Ramos (cell line): ENCODE measurements around the gene PLEKHO2.

Source experiments
- in situ Hi-C: fragments of 300-500 bp; cut with MboI; formaldehyde crosslinking; loops from one replicate; pipeline ENCODE4 v1.14.3; 2022; ENCODE audit warnings: low sequenced_read_pairs; ENCODE audit not compliant: unreplicated experiment

Gene PLEKHO2

GRCh38 chr15:64825431-64826294, 16.1 kb upstream of the PLEKHO2 start, which contains the start of gene PIF1:
Gene PIF1 (minus strand): TSS chr15:64825647. CDS start chr15:64824335, 1,312 bp downstream.
- in situ Hi-C loops = loop anchor here (5.0 kb wide), 1 partner anchor 67 kb away; no protein-coding TSS in a partner anchor

DNA sequence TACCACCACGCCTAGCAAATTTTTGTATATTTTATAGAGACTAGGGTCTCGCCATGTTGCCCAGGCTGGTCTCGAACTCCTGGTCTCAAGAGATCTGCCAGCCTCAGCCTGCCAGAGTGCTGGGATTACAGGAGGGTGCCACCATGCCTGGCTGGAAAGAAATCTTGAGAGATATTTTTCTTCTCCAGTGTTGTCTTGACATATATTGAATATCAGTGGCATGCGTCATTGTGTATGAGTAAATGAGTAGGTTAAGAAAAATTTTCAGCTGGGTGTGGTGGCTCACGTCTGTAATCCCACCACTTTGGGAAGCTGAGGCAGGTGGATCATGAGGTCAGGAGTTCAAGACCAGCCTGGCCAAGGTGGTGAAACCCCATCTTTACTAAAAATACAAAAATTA, 12.7 kb upstream of the PLEKHO2 start:
- in situ Hi-C loops = loop anchor here (5.0 kb wide), 1 partner anchor 63 kb away; no protein-coding TSS in a partner anchor

GRCh38 chr15:64833690-64834089, 8.0 kb upstream of the PLEKHO2 start:
- in situ Hi-C loops = no loop called here

DNA sequence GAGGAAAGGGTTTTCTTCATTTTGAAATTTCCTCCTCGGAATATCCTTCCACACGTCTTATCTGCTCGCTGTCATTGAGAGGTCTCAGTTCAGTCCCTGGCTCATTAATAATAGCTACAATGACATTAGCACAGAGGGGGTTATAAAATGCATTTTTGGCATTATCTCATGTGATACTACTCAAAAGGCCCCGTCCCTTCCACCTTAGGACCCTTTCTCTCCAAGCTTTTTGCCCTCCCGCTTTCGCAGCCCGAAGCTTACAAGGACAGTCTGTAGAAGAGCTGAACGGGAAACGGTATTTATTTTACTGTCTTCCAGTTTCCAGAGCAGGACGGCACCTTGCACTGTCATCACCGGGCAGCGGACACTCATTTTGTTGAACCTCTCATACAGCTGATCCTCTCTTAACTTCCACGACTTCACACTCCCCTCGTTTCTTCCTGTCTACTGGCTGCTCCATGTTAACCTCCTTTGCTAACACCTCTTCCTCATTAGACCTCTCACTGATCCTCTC, 5.6 kb upstream of the PLEKHO2 start:
- in situ Hi-C loops = no loop called here

GRCh38 chr15:64837502-64837901, 4.2 kb upstream of the PLEKHO2 start:
- in situ Hi-C loops = no loop called here

- in situ Hi-C loops = no loop called here
Observed at GRCh38 chr15:64841060-64841343, 713 bp upstream of the PLEKHO2 start.

DNA sequence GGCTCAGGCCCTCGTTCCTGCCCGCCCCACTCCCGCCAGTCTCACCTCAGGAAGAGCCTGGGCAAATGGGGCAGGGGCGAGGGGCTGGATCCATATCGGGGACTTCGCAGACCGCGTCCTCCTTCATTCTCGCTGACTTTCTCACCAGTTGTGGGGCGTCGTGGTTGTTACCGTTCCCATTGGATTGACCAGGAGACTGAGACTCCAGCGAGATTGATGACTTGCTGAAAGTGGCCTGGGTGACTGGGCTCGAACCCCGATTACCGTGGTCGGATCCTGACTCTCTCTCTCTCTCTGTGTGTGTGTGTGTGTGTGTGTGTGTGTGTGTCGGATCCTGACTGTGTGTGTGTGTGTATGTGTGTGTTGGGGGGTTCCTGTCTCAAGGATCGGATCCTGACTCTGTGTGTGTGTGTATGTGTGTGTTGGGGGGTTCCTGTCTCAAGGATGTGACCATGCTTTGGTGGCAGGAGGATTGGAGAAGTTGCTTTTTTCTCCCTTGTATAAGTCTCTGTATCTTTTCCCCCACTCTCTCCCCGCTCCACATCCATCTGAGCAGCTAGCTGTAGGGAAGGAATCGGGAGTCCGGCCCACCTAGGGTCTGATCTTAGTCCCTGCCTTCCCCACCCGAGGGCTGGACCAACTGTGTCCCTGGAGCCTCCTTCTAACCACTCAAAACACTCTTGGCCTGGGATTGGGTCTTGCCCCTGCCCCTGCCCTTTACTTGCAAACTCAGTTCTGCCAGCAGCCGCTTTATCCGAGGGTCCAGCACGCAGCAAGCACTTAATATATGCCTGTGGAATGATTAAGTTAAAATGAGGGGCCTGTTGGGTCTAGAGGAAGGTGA, 603 bp downstream of the PLEKHO2 start:
- in situ Hi-C loops = no loop called here

DNA sequence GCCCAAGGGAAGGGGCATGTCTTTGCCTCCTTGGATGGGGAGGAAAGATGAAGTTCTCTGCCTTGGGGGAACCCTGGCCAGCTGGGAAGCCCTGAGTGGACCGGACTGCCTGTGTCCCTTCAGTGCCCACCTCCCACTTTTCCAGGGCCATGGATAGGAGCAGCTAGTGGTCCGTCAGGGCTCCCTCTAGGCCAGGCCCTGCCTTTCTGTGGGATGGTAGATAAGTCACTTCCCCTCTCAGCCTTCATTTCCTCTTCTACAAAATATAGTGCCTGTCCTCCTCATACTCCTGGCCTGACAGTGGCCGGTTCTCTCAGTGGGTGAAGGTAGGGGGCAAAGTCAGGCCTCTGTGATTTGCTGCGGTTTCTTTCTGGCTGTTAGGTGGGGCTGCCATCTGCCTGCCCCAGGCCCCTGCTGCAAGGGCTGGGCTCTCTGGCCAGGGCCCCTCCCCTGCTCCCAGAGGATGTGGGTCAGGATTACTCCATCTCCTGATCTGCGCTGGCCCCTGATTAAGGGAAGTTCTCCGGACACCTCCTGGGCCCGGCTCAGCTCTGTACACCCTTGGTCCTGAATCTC, 1.4 kb downstream of the PLEKHO2 start:
- in situ Hi-C loops = no loop called here

- in situ Hi-C loops = no loop called here
Observed at GRCh38 chr15:64843991-64844390, 2.3 kb downstream of the PLEKHO2 start.

- in situ Hi-C loops = no loop called here
Observed at GRCh38 chr15:64844576-64845145, 2.9 kb downstream of the PLEKHO2 start.

DNA sequence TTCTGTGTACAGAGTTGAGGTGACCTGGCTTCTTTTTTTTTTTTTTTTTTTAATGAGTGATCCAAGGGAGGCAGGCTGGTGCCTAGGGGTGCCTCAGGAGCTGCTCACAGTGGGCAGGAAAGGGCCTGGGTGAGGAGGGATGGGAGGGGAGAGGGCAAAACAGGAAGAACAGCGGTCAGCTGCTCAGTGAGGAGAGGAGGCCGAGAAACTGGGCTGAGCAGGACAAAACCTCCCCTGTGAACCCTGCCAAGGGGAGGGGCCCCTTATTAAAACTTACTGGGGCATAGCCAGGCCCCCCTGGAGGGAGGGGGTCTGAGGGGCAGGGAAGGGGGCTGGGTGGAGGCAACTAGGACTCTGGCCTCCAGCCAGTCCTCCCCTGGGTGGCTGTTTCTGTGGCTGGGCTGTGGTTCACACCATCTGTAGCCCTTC, 3.5 kb downstream of the PLEKHO2 start:
- in situ Hi-C loops = no loop called here

DNA sequence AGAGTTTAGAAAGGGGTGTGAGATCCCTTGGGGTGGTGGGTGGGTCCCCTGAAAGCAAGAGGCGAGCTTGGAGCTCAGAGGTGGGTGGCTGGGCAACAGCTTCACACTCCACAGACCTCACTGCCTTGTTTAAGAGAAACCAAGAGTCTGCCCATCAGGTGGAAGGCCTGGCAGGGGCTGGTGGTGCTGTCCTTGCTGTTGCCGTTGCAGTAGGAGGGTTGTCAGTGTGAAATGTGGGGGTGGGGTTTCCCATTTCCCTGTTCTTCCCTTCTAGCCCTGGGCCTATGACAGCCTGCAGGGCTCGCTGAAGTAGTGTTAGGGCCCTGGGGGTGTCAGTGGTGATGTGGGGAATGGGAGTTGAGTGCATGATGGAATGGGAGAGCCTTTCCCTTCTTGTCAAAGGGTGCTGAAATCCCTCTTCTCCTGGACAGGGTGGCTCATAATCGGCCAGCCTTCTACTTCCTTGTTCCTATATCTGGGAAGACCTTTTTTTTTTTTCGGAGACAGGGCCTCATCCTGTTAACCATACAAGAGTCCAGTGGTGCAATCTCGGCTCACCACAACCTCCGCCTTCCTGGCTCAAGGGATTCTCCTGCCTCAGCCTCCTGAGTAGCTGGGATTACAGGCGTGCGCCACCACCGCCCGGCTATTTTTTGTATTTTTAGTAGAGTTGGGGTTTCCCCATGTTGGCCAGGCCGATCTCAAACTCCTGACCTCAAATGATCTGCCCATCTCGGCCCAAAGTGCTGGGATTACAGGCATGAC, 4.3 kb downstream of the PLEKHO2 start:
- in situ Hi-C loops = no loop called here

DNA sequence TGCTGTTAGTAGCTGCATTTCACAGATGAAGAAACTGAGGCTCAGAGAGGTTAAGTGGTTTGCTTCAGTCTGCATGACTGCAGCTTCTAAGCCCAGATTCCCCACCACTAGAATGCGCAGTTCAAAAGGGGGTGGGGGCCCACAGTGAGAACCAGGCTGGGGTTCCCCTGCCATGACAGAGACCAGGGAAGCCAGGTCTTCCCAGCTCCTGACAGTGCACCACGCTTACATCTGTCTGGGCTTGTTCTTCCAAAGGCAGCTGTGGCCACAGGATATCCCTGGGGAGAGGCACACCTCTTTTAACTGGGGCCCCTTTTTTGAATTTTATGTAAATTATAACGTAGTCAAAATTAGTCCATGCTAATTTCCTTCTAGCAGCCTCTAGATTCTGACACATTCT, 5.3 kb downstream of the PLEKHO2 start:
- in situ Hi-C loops = no loop called here

GRCh38 chr15:64847448-64847847, 5.7 kb downstream of the PLEKHO2 start:
- in situ Hi-C loops = no loop called here

DNA sequence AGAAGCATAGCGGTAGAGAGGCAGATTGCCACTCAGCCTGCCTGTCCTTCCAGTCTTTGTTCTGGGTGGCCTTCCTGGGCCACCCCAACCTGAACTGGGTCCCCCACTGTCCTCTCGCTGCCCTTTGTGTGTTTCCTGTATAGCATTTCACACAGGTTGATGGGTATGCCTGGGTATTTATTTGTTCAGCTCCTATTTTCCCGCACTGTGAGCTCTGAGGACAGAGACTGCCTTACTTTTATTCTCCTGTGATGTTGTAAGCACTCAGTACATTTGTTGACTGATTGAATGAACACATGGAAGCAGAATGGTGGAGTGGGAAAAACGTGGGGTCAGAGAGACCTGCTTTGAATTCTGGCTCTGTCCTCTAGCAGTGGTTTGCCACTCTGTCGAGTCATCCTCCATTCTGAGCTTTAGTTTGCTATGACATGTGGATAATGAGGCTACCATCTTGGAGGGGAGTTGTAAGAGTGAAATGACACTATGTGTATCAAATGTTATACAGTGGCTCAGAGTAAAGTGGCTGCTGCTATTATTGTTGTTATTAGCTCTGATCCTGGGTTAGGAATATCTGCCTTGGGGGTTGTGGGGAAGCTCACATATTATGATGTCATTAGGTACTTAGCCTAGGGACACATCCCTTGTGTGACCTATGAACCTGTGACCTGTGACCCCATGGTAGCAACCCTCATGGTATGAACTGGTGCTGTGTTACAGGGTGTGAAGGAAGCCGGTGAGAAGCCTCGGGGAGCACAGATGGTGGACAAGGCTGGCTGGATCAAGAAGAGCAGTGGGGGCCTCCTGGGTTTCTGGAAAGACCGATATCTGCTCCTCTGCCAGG, 6.4 kb downstream of the PLEKHO2 start:
- in situ Hi-C loops = no loop called here

DNA sequence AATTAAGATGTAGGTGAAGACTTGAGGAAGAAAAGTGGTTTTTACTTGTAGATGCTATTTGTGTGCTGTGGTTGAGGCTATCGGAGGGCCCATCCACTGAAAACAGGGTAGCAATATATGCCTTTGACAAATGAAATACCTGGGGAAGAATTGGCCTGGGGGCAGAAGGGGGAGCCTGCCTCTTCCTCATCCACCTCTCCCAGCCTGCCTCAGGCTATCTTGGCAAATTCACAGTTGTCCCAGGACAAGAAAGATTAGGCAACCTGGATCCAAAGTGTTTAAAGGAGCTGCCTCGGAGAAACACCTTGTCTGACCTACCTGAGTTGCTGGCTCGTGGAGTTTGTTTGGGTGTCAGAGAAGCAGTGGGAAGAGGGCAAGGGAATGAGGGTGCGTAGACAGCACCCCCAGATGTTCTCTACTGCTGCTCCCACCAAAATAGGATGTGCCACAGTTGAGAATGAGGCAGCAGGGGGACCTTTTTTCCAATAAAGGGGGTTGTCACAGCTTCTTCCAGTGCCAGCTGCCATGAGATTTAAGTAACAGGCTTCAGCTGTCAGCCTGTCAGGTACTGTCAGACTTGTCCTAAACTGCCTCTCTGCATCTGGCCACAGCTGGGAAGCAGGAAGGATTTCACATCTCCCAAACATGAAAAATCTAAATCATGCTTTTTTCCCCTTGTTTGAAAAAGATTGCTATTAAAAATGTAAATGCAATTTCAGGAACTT, 9.2 kb downstream of the PLEKHO2 start:
- in situ Hi-C loops = no loop called here

- in situ Hi-C loops = no loop called here
Observed at GRCh38 chr15:64851503-64851840, 9.8 kb downstream of the PLEKHO2 start.

DNA sequence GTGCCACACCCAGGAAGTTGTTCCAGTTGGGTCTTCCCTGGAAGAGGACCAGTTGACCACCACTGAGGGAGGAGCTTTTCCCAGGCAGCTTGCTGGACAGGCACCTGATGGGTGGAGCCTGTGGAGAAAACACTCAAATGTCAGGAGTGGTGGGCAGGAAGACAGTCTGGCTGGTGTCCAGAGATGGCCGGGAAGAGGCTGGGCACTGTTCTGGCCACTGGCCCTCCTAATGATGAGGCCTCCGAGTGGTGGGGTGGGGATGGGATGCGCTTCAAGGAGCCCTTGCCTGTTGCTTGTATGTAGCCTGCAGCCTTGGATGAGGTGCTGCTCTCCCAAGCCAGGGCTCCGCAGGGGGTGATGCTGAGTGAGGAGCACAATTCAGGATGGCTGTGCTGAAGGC, 12.3 kb downstream of the PLEKHO2 start:
- in situ Hi-C loops = no loop called here
